SK-N-SH (cell line): ENCODE data around the gene ARHGEF40. TPM values are rescaled to one million over a fixed set of nuclear protein-coding genes. Genes with fewer than 3 reads are reported as not detected.

ENCODE experiments used
- CTCF ChIA-PET: fragments of 300-600, 350-600 bp; formaldehyde crosslinking; extraction: SDS; loops from one replicate; lab custom pipeline; 2021; lab: Yijun Ruan, JAX
- POLR2A ChIA-PET: fragments of 350-600 bp; sonication (Branson Sonifier 250); formaldehyde crosslinking; extraction: SDS; loops from one replicate; lab custom pipeline; 2020; ENCODE audit warnings: antibody characterized with exemption, inconsistent platforms; lab: Yijun Ruan, JAX
- DNase-seq: peaks from one replicate; pipeline ENCODE4 v3.0.0; 2012
- H2AFZ ChIP-seq: fragments of 200-600 bp; sonication (generic); 2 replicates; pipeline ENCODE4 v1.8.1; 2016; ENCODE audit warnings: antibody characterized with exemption, mild to moderate bottlenecking, low read depth
- H3F3A ChIP-seq: fragments of 200-600 bp; sonication (generic); replicated peaks from 2 replicates; pipeline ENCODE3; 2016; ENCODE audit warnings: antibody characterized with exemption, mild to moderate bottlenecking; ENCODE audit not compliant: insufficient read depth
- H3K27ac ChIP-seq, 2 experiments: fragments of 200-500 bp in 1 of 2; fragments of 200-600 bp in 1 of 2; sonication (Bioruptor generic) in 1 of 2; sonication (generic), shearing (Covaris generic) in 1 of 2; 2 replicates each; pipeline versions ENCODE4 v1.5.1 to v1.6.1; 2014 to 2016; ENCODE audit warnings: low read depth in 2 of 2, inconsistent platforms in 1 of 2, low read length in 1 of 2, mild to moderate bottlenecking in 1 of 2, mixed read lengths in 1 of 2
- H3K27me3 ChIP-seq: fragments of 200-600 bp; sonication (generic), shearing (Covaris generic); 2 replicates; pipeline ENCODE4 v1.6.1; 2016; ENCODE audit warnings: mixed run types; ENCODE audit not compliant: insufficient read depth
- H3K36me3 ChIP-seq, 2 experiments: fragments of 200-500 bp in 1 of 2; fragments of 200-600 bp in 1 of 2; sonication (Bioruptor generic) in 1 of 2; sonication (generic) in 1 of 2; replicated peaks in 1 of 2; 2 replicates each; pipeline versions ENCODE3 to v1.5.1; 2014 to 2016; ENCODE audit warnings: low read length in 1 of 2, mild to moderate bottlenecking in 1 of 2; ENCODE audit not compliant: insufficient read depth in 2 of 2, control insufficient read depth in 1 of 2
- H3K4me1 ChIP-seq, 2 experiments: fragments of 200-500 bp in 1 of 2; fragments of 200-600 bp in 1 of 2; sonication (Bioruptor generic) in 1 of 2; sonication (generic), shearing (Covaris generic) in 1 of 2; 2 replicates each; pipeline versions ENCODE4 v1.5.1 to v1.6.1; 2014 to 2016; ENCODE audit warnings: low read depth in 1 of 2, low read length in 1 of 2, mixed run types in 1 of 2; ENCODE audit not compliant: insufficient read depth in 2 of 2, control insufficient read depth in 1 of 2
- H3K4me2 ChIP-seq: fragments of 200-600 bp; sonication (generic), shearing (Covaris generic); 2 replicates; pipeline ENCODE4 v1.6.1; 2017; ENCODE audit warnings: mixed run types
- H3K4me3 ChIP-seq, 2 experiments: fragments of 200-500 bp in 1 of 2; fragments of 200-600 bp in 1 of 2; sonication (Bioruptor generic) in 1 of 2; sonication (generic), shearing (Covaris generic) in 1 of 2; 2 replicates each; pipeline versions ENCODE4 v1.5.1 to v1.8.1; 2014 to 2016; ENCODE audit warnings: low read depth in 2 of 2, inconsistent platforms in 1 of 2, low read length in 1 of 2, mild to moderate bottlenecking in 1 of 2, mixed read lengths in 1 of 2, moderate library complexity in 1 of 2
- H3K79me2 ChIP-seq: fragments of 200-600 bp; sonication (generic); 2 replicates; pipeline ENCODE4 v1.8.1; 2017; ENCODE audit warnings: mild to moderate bottlenecking; ENCODE audit not compliant: insufficient read depth
- H3K9ac ChIP-seq: fragments of 200-600 bp; sonication (generic); 2 replicates; pipeline ENCODE4 v1.6.1; 2017; ENCODE audit warnings: mixed run types
- H3K9me2 ChIP-seq: fragments of 200-600 bp; sonication (generic); 2 replicates; pipeline ENCODE4 v1.6.1; 2017; ENCODE audit warnings: mixed run types
- H3K9me3 ChIP-seq: fragments of 200-600 bp; sonication (generic); 2 replicates; pipeline ENCODE4 v1.6.1; 2017; ENCODE audit warnings: mixed run types, mild to moderate bottlenecking, moderate library complexity
- H4K20me1 ChIP-seq: fragments of 200-600 bp; sonication (generic); 2 replicates; pipeline ENCODE4 v1.6.1; 2017; ENCODE audit warnings: mild to moderate bottlenecking, mixed run types; ENCODE audit not compliant: insufficient read depth
- CHD2 ChIP-seq: fragments of 150-350 bp; IDR thresholded peaks from 2 replicates; pipeline ENCODE4 v1.6.1; 2018; ENCODE audit warnings: low read length; ENCODE audit not compliant: partially characterized antibody
- ELF1 ChIP-seq: IDR thresholded peaks from 2 replicates; pipeline ENCODE4 v1.4.0; 2012
- EP300 ChIP-seq, 2 experiments: IDR thresholded peaks; 2 replicates each; pipeline versions ENCODE4 v1.4.0 to v1.6.1; 2012; ENCODE audit warnings: borderline replicate concordance in 1 of 2, low read depth in 1 of 2, low read length in 1 of 2
- EZH2phosphoT487 ChIP-seq: fragments of 200-600 bp; sonication (generic); IDR thresholded peaks from 2 replicates; pipeline ENCODE4 v1.6.1; 2017; ENCODE audit warnings: low read depth, mixed run types, mild to moderate bottlenecking, antibody characterized with exemption, moderate library complexity, borderline replicate concordance
- FOSL2 ChIP-seq: IDR thresholded peaks from 2 replicates; pipeline ENCODE4 v1.4.0; 2012; ENCODE audit warnings: low read depth, mild to moderate bottlenecking, moderate library complexity, borderline replicate concordance
- FOXM1 ChIP-seq: IDR thresholded peaks from 2 replicates; pipeline ENCODE4 v1.4.0; 2012; ENCODE audit warnings: low read depth, mild to moderate bottlenecking
- IRF3 ChIP-seq: fragments of 150-350 bp; IDR thresholded peaks from 2 replicates; pipeline ENCODE4 v1.6.1; 2016; ENCODE audit warnings: mild to moderate bottlenecking, low read depth, low read length
- JUND ChIP-seq: IDR thresholded peaks from 2 replicates; pipeline ENCODE4 v1.4.0; 2012
- PBX3 ChIP-seq: IDR thresholded peaks from 2 replicates; pipeline ENCODE4; 2012
- POLR2AphosphoS5 ChIP-seq: IDR thresholded peaks from 2 replicates; pipeline ENCODE4 v1.6.1; 2012; ENCODE audit warnings: low read depth, low read length
- RCOR1 ChIP-seq: fragments of 150-350 bp; IDR thresholded peaks from 2 replicates; pipeline ENCODE4 v1.6.1; 2017; ENCODE audit warnings: antibody characterized with exemption, low read length
- RFX5 ChIP-seq: IDR thresholded peaks from 2 replicates; pipeline ENCODE4 v1.6.1; 2012; ENCODE audit warnings: mild to moderate bottlenecking, improper control_type of control experiment, low read length
- RXRA ChIP-seq: IDR thresholded peaks from 2 replicates; pipeline ENCODE4 v1.4.0; 2012; ENCODE audit warnings: low read depth, mild to moderate bottlenecking, borderline replicate concordance
- SIN3A ChIP-seq: IDR thresholded peaks from 2 replicates; pipeline ENCODE4 v1.6.1; 2012; ENCODE audit warnings: low read depth, mild to moderate bottlenecking, low read length, moderate library complexity, borderline replicate concordance
- SMC3 ChIP-seq: IDR thresholded peaks from 2 replicates; pipeline ENCODE4 v1.6.1; 2012; ENCODE audit warnings: low read depth, low read length, improper control_type of control experiment
- USF2 ChIP-seq: fragments of 150-350 bp; IDR thresholded peaks from 2 replicates; pipeline ENCODE4 v1.6.1; 2017; ENCODE audit warnings: antibody characterized with exemption, low read length, low read depth, borderline replicate concordance
- YY1 ChIP-seq: IDR thresholded peaks from 2 replicates; pipeline ENCODE4 v1.4.0; 2012; ENCODE audit warnings: low read depth, mild to moderate bottlenecking
- ZBTB33 ChIP-seq: IDR thresholded peaks from 2 replicates; pipeline ENCODE4 v1.4.0; 2012; ENCODE audit warnings: low read depth, borderline replicate concordance
- WGBS: methylation state at CpG from one replicate; pipeline ENCODE4 v1.1.6; 2017; ENCODE audit warnings: low lambda C conversion rate; 5-methylcytosine and 5-hydroxymethylcytosine counted together
- polyA plus RNA-seq, 3 experiments: library from polyadenylated mRNA; depleted of rRNA; stranded (reverse); fragments of >200 nt; gene quantifications; 2 replicates each; pipeline ENCODE4 v1.2.3, GENCODE V29; 2012

The ARHGEF40 gene
- polyA plus RNA-seq, 1 of the 3 experiments (the other 2 are of a cell fraction), result 58.8 TPM

- Histone ChIP-seq H3F3A (peaks cover 20% of the 10 kb centered on the region), H3K4me1 (peaks cover 18 to 31% of the 10 kb centered on the region in 2 experiments), H3K27me3 (no peaks in the 10 kb centered on the region), H2AFZ (no peak overlapping the region), H3K4me3 (no peak overlapping the region), H3K9ac (no peak overlapping the region), H3K4me2 (no peak overlapping the region), H3K36me3 (peaks cover 52 to 63% of the 10 kb centered on the region in 2 experiments), H4K20me1 (0 out of 2 replicates have a peak, but pooled peaks cover 8% of the 10 kb centered on the region), H3K79me2 (peaks cover 57% of the 10 kb centered on the region), H3K27ac (no peak overlapping the region; a peak in 1 of 4 replicates), H3K9me3 (no peaks in the 10 kb centered on the region), H3K9me2 (no peaks in the 10 kb centered on the region)
- no peak for TF ChIP-seq RXRA
- no peak for TF ChIP-seq IRF3
- no peak for TF ChIP-seq RFX5
- no peak for TF ChIP-seq RCOR1
- TF ChIP-seq POLR2AphosphoS5, result no peak
- TF ChIP-seq EZH2phosphoT487, result no peak
- TF ChIP-seq ZBTB33, result no peak
- TF ChIP-seq SIN3A, result no peak
- TF ChIP-seq PBX3, result no peak
- TF ChIP-seq FOXM1, result no peak
- no peak for TF ChIP-seq YY1
- no peak for TF ChIP-seq ELF1
- TF ChIP-seq EP300 (IDR thresholded peaks at IDR 0.05; ENCODE audit: borderline replicate concordance in 1 of 2, low read depth in 1 of 2, low read length in 1 of 2), result no peak
- TF ChIP-seq SMC3, result no peak
- no peak for TF ChIP-seq FOSL2
- TF ChIP-seq CHD2, result no peak
- TF ChIP-seq USF2, result no peak
- TF ChIP-seq JUND, result no peak
- DNase-seq, result no peak
- POLR2A ChIA-PET, result no interaction called here
- CTCF ChIA-PET, result interaction anchor here (2.1 to 13.2 kb wide), 3 partner anchors 14 to 59 kb away, joined by 7 to 296 read pairs (median 72); partner anchors contain the start of gene ZNF219
- 97% methylated on average over 7 of the region's 9 CpGs for WGBS
Observed at GRCh38 chr14:21073921-21074320, 3.8 kb downstream of the ARHGEF40 start.
